DND-41 (cell line): ENCODE data around the gene FOXN3.
"Not testable (repeated sequence)": the region's sequence is repeated elsewhere in the genome, so short reads cannot be mapped to it uniquely, and the experiment has no call there.

Experiments used
- ATAC-seq: fragments of 200-7000 bp; cut with Tn5 transposase; 3 replicates; pipeline ENCODE4 v1.9.1; 2021; ENCODE audit warnings: low read depth; ENCODE audit not compliant: insufficient read depth
- DNase-seq: peaks from one replicate; pipeline ENCODE4 v3.0.0-alpha.2; 2020
- H2AFZ ChIP-seq: 2 replicates; pipeline ENCODE4 v1.6.0; 2012; ENCODE audit warnings: low read depth, low read length
- H3K27ac ChIP-seq: 2 replicates; pipeline ENCODE4 v1.5.1; 2012; ENCODE audit warnings: low read length, inconsistent platforms
- H3K27me3 ChIP-seq: fragments of 200-600 bp; sonication (generic); 2 replicates; pipeline ENCODE4 v1.6.0; 2012; ENCODE audit warnings: low read length, mild to moderate bottlenecking, inconsistent platforms; ENCODE audit not compliant: insufficient read depth, poor library complexity
- H3K36me3 ChIP-seq: 2 replicates; pipeline ENCODE4 v1.5.1; 2012; ENCODE audit warnings: low read length, inconsistent platforms; ENCODE audit not compliant: insufficient read depth
- H3K4me1 ChIP-seq: 2 replicates; pipeline ENCODE4 v1.5.1; 2012; ENCODE audit warnings: mild to moderate bottlenecking, low read length; ENCODE audit not compliant: insufficient read depth
- H3K4me2 ChIP-seq: 2 replicates; pipeline ENCODE4 v1.6.0; 2012; ENCODE audit warnings: mild to moderate bottlenecking, moderate library complexity, low read length, inconsistent platforms; ENCODE audit not compliant: insufficient read depth
- H3K4me3 ChIP-seq, 2 experiments: fragments of 200-600 bp in 1 of 2; shearing (Covaris generic) in 1 of 2; 2 replicates each; pipeline ENCODE4 v1.5.1; 2012 to 2016; ENCODE audit warnings: inconsistent platforms in 2 of 2, low read length in 2 of 2, mild to moderate bottlenecking in 2 of 2, low read depth in 1 of 2, moderate library complexity in 1 of 2
- H3K79me2 ChIP-seq: 2 replicates; pipeline ENCODE4 v1.6.0; 2012; ENCODE audit warnings: low read length, inconsistent platforms; ENCODE audit not compliant: insufficient read depth
- H3K9ac ChIP-seq: 2 replicates; pipeline ENCODE4 v1.6.0; 2012; ENCODE audit warnings: low read depth, mild to moderate bottlenecking, inconsistent platforms, low read length, moderate library complexity
- H3K9me3 ChIP-seq: 2 replicates; pipeline ENCODE4 v1.5.1; 2012; ENCODE audit warnings: low read length, moderate library complexity, mild to moderate bottlenecking, inconsistent platforms; ENCODE audit not compliant: insufficient read depth, severe bottlenecking
- H4K20me1 ChIP-seq: 2 replicates; pipeline ENCODE4 v1.6.0; 2012; ENCODE audit warnings: low read length; ENCODE audit not compliant: insufficient read depth
- CTCF ChIP-seq: IDR thresholded peaks from 2 replicates; pipeline ENCODE4 v1.5.1; 2012; ENCODE audit warnings: borderline replicate concordance, low read length, moderate library complexity, mild to moderate bottlenecking; ENCODE audit not compliant: poor library complexity, severe bottlenecking; ENCODE audit errors: extremely low read depth
- EZH2 ChIP-seq: IDR thresholded peaks from 3 replicates; pipeline ENCODE4 v1.6.1; 2012; ENCODE audit warnings: borderline replicate concordance, low read depth, mild to moderate bottlenecking, moderate library complexity, low read length, inconsistent platforms; ENCODE audit not compliant: severe bottlenecking

Gene FOXN3

DNA sequence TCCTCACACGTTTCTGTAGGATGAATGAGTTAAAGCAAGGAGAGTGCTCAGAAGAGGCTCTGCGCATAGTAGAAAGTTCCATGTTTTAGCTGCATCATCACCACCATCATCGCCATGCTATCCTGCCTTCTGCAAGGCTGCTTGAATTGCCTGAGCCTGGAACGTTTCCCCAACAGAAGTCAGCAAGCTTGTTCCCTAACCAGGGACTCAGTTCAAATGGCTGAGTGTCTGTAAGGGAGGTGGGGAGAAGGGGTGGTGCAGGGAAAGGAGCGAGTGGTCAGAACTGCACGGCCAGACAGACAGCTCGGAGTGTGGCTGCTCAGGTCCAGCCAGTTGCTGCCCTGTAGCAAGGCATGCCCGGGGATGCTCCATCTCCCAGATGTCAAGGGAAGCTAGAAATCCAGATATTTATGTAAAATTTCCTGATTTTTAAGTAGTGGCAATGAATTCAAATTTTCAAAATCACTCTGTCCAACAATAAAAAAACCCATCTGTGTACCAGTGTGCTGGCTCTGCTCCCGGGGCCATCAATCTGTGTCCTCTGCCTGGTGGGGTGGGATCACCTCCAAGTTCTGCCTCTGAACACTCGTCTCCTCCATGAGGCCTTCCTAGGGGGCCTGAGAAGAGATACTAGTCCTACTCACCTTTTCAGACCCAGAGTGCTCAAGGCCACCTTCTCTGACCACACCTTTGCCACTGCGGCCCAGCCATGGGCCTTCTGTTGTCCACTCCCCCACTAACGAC lies 162.7 kb downstream of the FOXN3 start:
- H3K79me2 ChIP-seq = peaks cover 95% of the 10 kb centered on the region
- no peak overlapping the region for H3K9ac ChIP-seq
- DNase-seq (no peak), ATAC-seq (no peak)
- H3K4me2 ChIP-seq = no peak overlapping the region
- no peak overlapping the region for H2AFZ ChIP-seq
- no peak overlapping the region for H3K4me3 ChIP-seq
- peaks cover 10% of the 10 kb centered on the region; the same call in 1 of the 2 replicates for H3K4me1 ChIP-seq
- no peaks in the 10 kb centered on the region for H3K27me3 ChIP-seq
- TF ChIP-seq CTCF = no peak
- peaks cover 24% of the 10 kb centered on the region; the same call in 1 of the 2 replicates for H4K20me1 ChIP-seq
- H3K9me3 ChIP-seq = no peaks in the 10 kb centered on the region
- peaks cover 10% of the 10 kb centered on the region for H3K36me3 ChIP-seq
- 0 out of 2 replicates have a peak overlapping the region, but pooled peaks have one; percentile 2 for H3K27ac ChIP-seq

DNA sequence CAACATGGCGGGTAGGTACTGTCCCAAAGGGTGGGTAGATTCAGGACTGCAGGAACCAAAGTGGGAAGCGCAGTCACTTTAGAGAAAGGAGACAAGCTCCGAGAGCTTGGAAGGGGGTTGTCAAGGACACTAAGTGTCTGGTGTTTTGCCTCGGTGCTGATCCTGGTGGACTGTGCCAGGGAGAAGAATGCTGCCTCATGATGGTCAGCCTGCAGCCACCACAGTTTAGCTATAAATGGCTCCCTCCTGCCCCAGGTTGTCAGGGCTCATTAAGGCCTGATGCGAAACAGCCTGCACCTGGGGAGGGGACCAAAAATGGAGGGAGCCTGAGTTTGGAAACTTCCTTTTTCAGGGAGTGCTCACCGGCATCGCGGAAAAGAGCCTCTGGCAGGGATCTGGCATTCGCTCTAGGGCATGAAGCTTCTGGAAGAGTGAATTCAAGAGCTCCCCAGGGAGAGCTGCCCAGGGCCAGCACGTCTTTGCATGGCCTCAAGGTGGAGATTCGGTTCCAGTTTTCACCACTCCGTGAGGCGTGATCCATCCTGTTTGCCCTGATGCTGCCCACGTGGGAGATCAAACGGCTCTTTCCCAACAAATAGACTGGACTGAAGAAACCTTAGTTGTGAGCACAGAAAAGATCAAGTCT lies 164.0 kb downstream of the FOXN3 start:
- H3K27ac ChIP-seq = no peak overlapping the region
- no peak overlapping the region for H2AFZ ChIP-seq
- H3K9me3 ChIP-seq = no peaks in the 10 kb centered on the region
- H3K4me2 ChIP-seq = no peak overlapping the region
- no peaks in the 10 kb centered on the region for H3K27me3 ChIP-seq
- no peak overlapping the region for H3K9ac ChIP-seq
- no peak overlapping the region for H3K4me3 ChIP-seq
- ATAC-seq (no peak), DNase-seq (no peak)
- H3K36me3 ChIP-seq = peaks cover 10% of the 10 kb centered on the region
- peaks cover 95% of the 10 kb centered on the region for H3K79me2 ChIP-seq
- H4K20me1 ChIP-seq = peaks cover 22% of the 10 kb centered on the region; the same call in 1 of the 2 replicates
- peaks cover 10% of the 10 kb centered on the region; the same call in 1 of the 2 replicates for H3K4me1 ChIP-seq
- TF ChIP-seq CTCF (no peak), EZH2 (no peak)

- DNase-seq (no peak), ATAC-seq (no peak)
- H3K4me1 ChIP-seq = peaks cover 10% of the 10 kb centered on the region; the same call in 1 of the 2 replicates
These were observed 166.0 kb downstream of the FOXN3 start for GRCh38 chr14:89251061-89251460.

GRCh38 chr14:89250655-89250975 lies 166.4 kb downstream of the FOXN3 start:
- not testable (repeated sequence) for H3K4me2 ChIP-seq, H3K4me1 ChIP-seq, H2AFZ ChIP-seq, DNase-seq, H3K27me3 ChIP-seq, H3K4me3 ChIP-seq, H3K9me3 ChIP-seq, ATAC-seq, H3K9ac ChIP-seq
- Histone ChIP-seq H3K27ac (0 out of 2 replicates have a peak overlapping the region, but pooled peaks have one; percentile 15), H4K20me1 (peaks cover 14% of the 10 kb centered on the region; the same call in 1 of the 2 replicates), H3K79me2 (peaks cover 88% of the 10 kb centered on the region), H3K36me3 (peaks cover 10% of the 10 kb centered on the region)

More at GRCh38 chr14:89251061-89251460, 166.0 kb downstream of the FOXN3 start:
- H3K9ac ChIP-seq = no peak overlapping the region
- H3K9me3 ChIP-seq = no peaks in the 10 kb centered on the region
- no peak overlapping the region for H3K27ac ChIP-seq
- no peak overlapping the region for H2AFZ ChIP-seq
- peaks cover 17% of the 10 kb centered on the region; the same call in 1 of the 2 replicates for H4K20me1 ChIP-seq
- H3K4me3 ChIP-seq = no peak overlapping the region
- H3K79me2 ChIP-seq = peaks cover 88% of the 10 kb centered on the region
- H3K4me2 ChIP-seq = no peak overlapping the region
- H3K36me3 ChIP-seq = peaks cover 10% of the 10 kb centered on the region
- H3K27me3 ChIP-seq = no peaks in the 10 kb centered on the region
- TF ChIP-seq CTCF = no peak
- no peak for TF ChIP-seq EZH2
